HG03469 (cell line): ENCODE data around the gene POLE.

Experiments used
- ATAC-seq: cut with Tn5 transposase; IDR thresholded peaks from one replicate; pipeline ENCODE4 v1.9.1; 2021; ENCODE audit warnings: mild to moderate bottlenecking, moderate library complexity, moderate number of reproducible peaks; ENCODE audit not compliant: unreplicated experiment

Gene POLE

GRCh38 chr12:132687211-132688164, at the start of gene POLE, which contains the start of gene PXMP2:
Gene POLE, minus strand, starts transcription at chr12:132687342. Its CDS starts 27 bp downstream, at chr12:132687315.
Gene PXMP2, plus strand, starts transcription at chr12:132687587. Its CDS starts 84 bp downstream, at chr12:132687671.
- peak; percentile 88 for ATAC-seq

- no peak for ATAC-seq
These were observed 49.8 kb upstream of the POLE start for GRCh38 chr12:132736913-132737312.

- no peak for ATAC-seq
These were observed 49.2 kb upstream of the POLE start for GRCh38 chr12:132736378-132736777.

GRCh38 chr12:132735496-132735895, 48.4 kb upstream of the POLE start:
- ATAC-seq, result no peak

- ATAC-seq, result no peak
These were observed 47.1 kb upstream of the POLE start for GRCh38 chr12:132734206-132734605.

GRCh38 chr12:132731574-132731973, 44.4 kb upstream of the POLE start:
- ATAC-seq, result no peak

GRCh38 chr12:132730353-132730752, 43.2 kb upstream of the POLE start:
- no peak for ATAC-seq

- ATAC-seq, result no peak
These were observed 42.6 kb upstream of the POLE start for GRCh38 chr12:132729541-132730320.

GRCh38 chr12:132728502-132728901, 41.4 kb upstream of the POLE start:
- ATAC-seq, result no peak

- no peak for ATAC-seq
These were observed 40.1 kb upstream of the POLE start for GRCh38 chr12:132727091-132727794.

- ATAC-seq, result no peak
These were observed 39.2 kb upstream of the POLE start for GRCh38 chr12:132726386-132726785.

- no peak for ATAC-seq
These were observed 37.5 kb upstream of the POLE start for GRCh38 chr12:132724506-132725241.

GRCh38 chr12:132723764-132724140, 36.6 kb upstream of the POLE start:
- ATAC-seq, result no peak

- ATAC-seq, result no peak
These were observed 36.0 kb upstream of the POLE start for GRCh38 chr12:132723015-132723763.

GRCh38 chr12:132720606-132721345, 33.6 kb upstream of the POLE start:
- no peak for ATAC-seq

- no peak for ATAC-seq
These were observed 32.8 kb upstream of the POLE start for GRCh38 chr12:132719954-132720324.

- ATAC-seq, result no peak
These were observed 32.2 kb upstream of the POLE start for GRCh38 chr12:132719141-132719953.

GRCh38 chr12:132718644-132719043, 31.5 kb upstream of the POLE start:
- no peak for ATAC-seq
